DMS79 treated with DMSO at 0.1 percent for 48 hours (cell line): Measurements from ENCODE around the gene LAMTOR2.
A peak's percentile ranks its signal among the peaks of the same experiment; 100 is the strongest.
"Not testable (repeated sequence)": the region's sequence is repeated elsewhere in the genome, so short reads cannot be mapped to it uniquely, and the experiment has no call there.

ENCODE experiments used
- DNase-seq: peaks from one replicate; lab custom pipeline; 2025; lab: John Stamatoyannopoulos, UW

Gene LAMTOR2

GRCh38 chr1:156052862-156053767 lies 1.5 kb upstream of the LAMTOR2 start:
- peak; percentile 13 for DNase-seq

- DNase-seq = peak; percentile 51
Observed at GRCh38 chr1:156053768-156054499, 648 bp upstream of the LAMTOR2 start, which contains the start of gene UBQLN4. TSS of gene UBQLN4 (minus strand) at chr1:156053798. CDS start at chr1:156053701, 97 bp downstream.

GRCh38 chr1:156055281-156056048 lies 883 bp downstream of the LAMTOR2 start:
- no peak for DNase-seq

GRCh38 chr1:156056326-156056849 lies 1.8 kb downstream of the LAMTOR2 start:
- no peak for DNase-seq

GRCh38 chr1:156060937-156061636 lies 6.5 kb downstream of the LAMTOR2 start, which contains the start of gene RAB25:
TSS of gene RAB25 (plus strand) at chr1:156061160. CDS start at chr1:156061401, 241 bp downstream.
- peak; percentile 90 for DNase-seq

GRCh38 chr1:156062189-156062588 lies 7.6 kb downstream of the LAMTOR2 start:
- DNase-seq = no peak

GRCh38 chr1:156063997-156064285 lies 9.4 kb downstream of the LAMTOR2 start:
- no peak for DNase-seq

- DNase-seq = no peak
Observed at GRCh38 chr1:156064615-156065014, 10.0 kb downstream of the LAMTOR2 start.

- DNase-seq = no peak
Observed at GRCh38 chr1:156065212-156065611, 10.6 kb downstream of the LAMTOR2 start.

- DNase-seq = no peak
Observed at GRCh38 chr1:156065871-156066270, 11.3 kb downstream of the LAMTOR2 start.

GRCh38 chr1:156067262-156067661 lies 12.7 kb downstream of the LAMTOR2 start:
- no peak for DNase-seq

- no peak for DNase-seq
Observed at GRCh38 chr1:156069490-156070455, 15.2 kb downstream of the LAMTOR2 start.

GRCh38 chr1:156070548-156070947 lies 16.0 kb downstream of the LAMTOR2 start:
- DNase-seq = no peak

- DNase-seq = not testable (repeated sequence)
Observed at GRCh38 chr1:156071332-156071816, 16.8 kb downstream of the LAMTOR2 start.

GRCh38 chr1:156072251-156072650 lies 17.7 kb downstream of the LAMTOR2 start:
- DNase-seq = no peak

GRCh38 chr1:156073110-156073687 lies 18.6 kb downstream of the LAMTOR2 start:
- DNase-seq = no peak

GRCh38 chr1:156073740-156074139 lies 19.2 kb downstream of the LAMTOR2 start:
- DNase-seq = no peak

- no peak for DNase-seq
Observed at GRCh38 chr1:156074661-156075060, 20.1 kb downstream of the LAMTOR2 start.

GRCh38 chr1:156075162-156075561 lies 20.6 kb downstream of the LAMTOR2 start:
- no peak for DNase-seq

GRCh38 chr1:156075775-156076204 lies 21.2 kb downstream of the LAMTOR2 start:
- DNase-seq = no peak
